ENCODE data around the gene RPL9. TPM values are rescaled to one million over a fixed set of nuclear protein-coding genes. Genes with fewer than 3 reads are reported as not detected.

RPL9 gene
- total RNA-seq, 1 donor = 1,596 TPM

GRCh38 chr4:39480251-39480650 is 21.5 kb upstream of the RPL9 start:
- no peak for DNase-seq (ENCODE audit: low read depth)
- no peak for TF ChIP-seq CTCF (IDR thresholded peaks at IDR 0.05; ENCODE audit: insufficient read depth, low read depth, low read length)
- H3K4me3 ChIP-seq (ENCODE audit: low read depth, low read length) = no peak overlapping the region

GRCh38 chr4:39476187-39476895 is 17.6 kb upstream of the RPL9 start:
- no peak for TF ChIP-seq CTCF (IDR thresholded peaks at IDR 0.05; ENCODE audit: insufficient read depth, low read depth, low read length)
- DNase-seq (ENCODE audit: low read depth) = no peak
- no peak overlapping the region for H3K4me3 ChIP-seq (ENCODE audit: low read depth, low read length)

GRCh38 chr4:39472396-39472795 is 13.7 kb upstream of the RPL9 start:
- DNase-seq (ENCODE audit: low read depth) = peak; percentile 86
- TF ChIP-seq CTCF (IDR thresholded peaks at IDR 0.05; ENCODE audit: insufficient read depth, low read depth, low read length) = no peak
- no peak overlapping the region for H3K4me3 ChIP-seq (ENCODE audit: low read depth, low read length)

GRCh38 chr4:39470402-39470801 is 11.7 kb upstream of the RPL9 start:
- TF ChIP-seq CTCF (IDR thresholded peaks at IDR 0.05; ENCODE audit: insufficient read depth, low read depth, low read length) = no peak
- no peak for DNase-seq (ENCODE audit: low read depth)

GRCh38 chr4:39469429-39470077 is 10.8 kb upstream of the RPL9 start:
- TF ChIP-seq CTCF (IDR thresholded peaks at IDR 0.05; ENCODE audit: insufficient read depth, low read depth, low read length) = peak; percentile 90
- DNase-seq (ENCODE audit: low read depth) = peak; percentile 87
- no peak overlapping the region for H3K4me3 ChIP-seq (ENCODE audit: low read depth, low read length)

More at GRCh38 chr4:39470402-39470801, 11.7 kb upstream of the RPL9 start:
- no peak overlapping the region for H3K4me3 ChIP-seq (ENCODE audit: low read depth, low read length)

GRCh38 chr4:39467464-39467863 is 8.7 kb upstream of the RPL9 start:
- TF ChIP-seq CTCF (IDR thresholded peaks at IDR 0.05; ENCODE audit: insufficient read depth, low read depth, low read length) = no peak
- H3K4me3 ChIP-seq (ENCODE audit: low read depth, low read length) = no peak overlapping the region
- DNase-seq (ENCODE audit: low read depth) = no peak
